ENCODE results near the gene BTBD6.
"Not testable (repeated sequence)": the region's sequence is repeated elsewhere in the genome, so short reads cannot be mapped to it uniquely, and the experiment has no call there.

BTBD6 gene

DNA sequence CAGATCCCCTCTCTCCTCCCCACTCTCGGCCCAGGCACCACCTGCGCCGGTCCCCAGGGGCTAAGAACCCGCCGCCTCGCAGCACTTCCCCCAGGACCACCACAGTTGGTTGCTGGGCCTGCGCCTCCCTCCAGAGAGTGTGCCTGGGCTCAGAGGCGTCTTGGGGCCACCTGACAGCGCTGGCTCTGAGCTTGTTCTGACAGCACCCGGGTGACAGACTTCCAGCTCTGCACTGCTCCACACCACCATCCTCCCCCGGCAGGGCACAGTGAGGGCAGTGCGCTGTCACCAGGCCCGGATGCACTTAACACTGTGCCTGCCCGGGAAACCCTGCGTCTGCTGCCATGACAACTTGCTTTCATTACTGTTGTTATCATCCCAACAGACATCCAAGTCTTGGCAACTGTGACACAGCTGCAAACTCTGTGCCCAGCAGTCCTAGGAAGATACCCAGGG is 45.8 kb downstream of the BTBD6 start:
- peak; percentile 48 for DNase-seq (ENCODE audit: low read depth)

DNA sequence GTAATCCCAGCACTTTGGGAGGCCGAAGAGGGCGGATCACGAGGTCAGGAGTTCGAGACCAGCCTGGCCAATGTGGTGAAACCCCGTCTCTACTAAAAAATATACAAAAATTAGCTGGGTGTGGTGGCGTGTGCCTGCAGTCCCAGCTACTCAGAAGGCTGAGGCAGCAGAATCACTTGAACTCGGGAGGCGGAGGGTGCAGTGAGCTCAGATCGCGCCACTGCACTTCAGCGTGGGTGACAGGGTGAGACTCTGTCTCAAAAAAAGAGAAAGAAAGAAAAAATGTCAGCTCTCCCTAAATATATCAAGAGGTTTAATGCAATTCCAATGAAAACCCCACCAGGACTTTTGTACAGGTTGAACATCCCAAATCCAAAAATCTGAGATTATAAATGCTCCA is 49.0 kb downstream of the BTBD6 start:
- DNase-seq (ENCODE audit: low read depth) = not testable (repeated sequence)

DNA sequence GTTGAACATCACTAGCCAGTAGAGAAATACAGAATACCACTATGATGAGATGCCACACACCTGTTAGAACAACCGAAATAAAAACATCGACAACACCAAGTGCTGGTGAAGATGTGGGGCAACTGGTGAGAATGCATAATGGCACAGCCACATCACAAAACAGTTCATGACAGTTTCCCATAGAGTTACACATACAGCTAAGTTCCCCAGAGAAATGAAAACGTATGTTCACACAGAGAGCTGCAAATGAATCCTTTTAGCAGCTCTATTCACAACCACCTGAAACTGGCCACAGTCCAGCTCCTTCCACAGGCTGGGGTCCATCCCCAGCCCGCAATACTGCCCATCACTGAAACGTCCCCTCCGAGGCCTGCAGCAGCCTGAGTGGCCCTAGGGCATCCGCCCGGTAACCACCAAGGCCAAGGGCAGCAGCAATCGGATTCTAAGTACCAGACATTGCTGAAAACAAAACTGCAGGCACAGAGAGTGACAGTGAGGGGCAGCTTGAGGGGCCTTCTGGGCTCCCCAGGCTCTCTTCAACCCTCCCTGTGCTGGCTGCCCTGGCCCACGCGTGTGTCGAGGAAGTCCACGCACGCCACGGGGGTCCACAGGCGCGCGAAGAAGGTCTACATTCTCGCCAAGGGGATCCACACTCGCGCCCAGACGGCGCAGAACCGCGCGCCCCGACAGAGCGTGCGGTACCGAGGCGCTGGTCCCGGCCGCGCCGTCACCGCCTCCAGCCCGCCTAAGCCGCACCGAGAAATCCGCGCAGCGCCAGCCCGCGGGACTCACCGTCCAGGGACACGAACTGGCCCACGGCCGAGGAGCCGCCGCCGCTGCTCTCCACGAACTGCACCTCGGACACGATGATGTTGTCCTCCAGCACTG is 51.6 kb downstream of the BTBD6 start:
- DNase-seq (ENCODE audit: low read depth) = peak; percentile 26

Data from EH (cell line).